H1 (cell line): ENCODE results near the gene HLA-DPB1. TPM values are rescaled to one million over a fixed set of nuclear protein-coding genes. Genes with fewer than 3 reads are reported as not detected.

Experiments used
- CTCF ChIA-PET: fragments of 300-600 bp; sonication (Branson Sonifier 250); formaldehyde crosslinking; loops from one replicate; lab custom pipeline; 2021; ENCODE audit not compliant: partially characterized antibody; lab: Charles Lee
- POLR2A ChIA-PET: fragments of 300-600 bp; sonication (Branson Sonifier 250); formaldehyde crosslinking; loops from one replicate; lab custom pipeline; 2021; ENCODE audit warnings: inconsistent platforms; ENCODE audit not compliant: partially characterized antibody; lab: Charles Lee
- DNase-seq, 2 experiments: peaks; one replicate each; pipeline versions ENCODE4 v3.0.0 to v3.0.0-alpha.2; 2010 to 2022; ENCODE audit warnings: low spot score in 2 of 2, low read depth in 1 of 2, mixed read lengths in 1 of 2
- FAIRE-seq: peaks from 2 replicates; lab custom pipeline; 2011; peaks lifted over from hg19 to GRCh38; lab: Jason Lieb, UNC
- H2AFZ ChIP-seq: 2 replicates; pipeline ENCODE4 v1.8.1; 2012; ENCODE audit warnings: low read length, inconsistent platforms
- H2AK5ac ChIP-seq: 2 replicates; pipeline ENCODE4 v1.6.1; 2013; ENCODE audit warnings: low read depth, low read length
- H2BK120ac ChIP-seq: replicated peaks from 2 replicates; pipeline ENCODE3; 2013; ENCODE audit warnings: low read depth, low read length, inconsistent platforms
- H2BK12ac ChIP-seq: 2 replicates; pipeline ENCODE4 v1.6.1; 2013; ENCODE audit warnings: low read depth, low read length
- H2BK15ac ChIP-seq: 2 replicates; pipeline ENCODE4 v1.6.1; 2013; ENCODE audit warnings: low read length
- H2BK20ac ChIP-seq: 2 replicates; pipeline ENCODE4 v1.6.1; 2013; ENCODE audit warnings: low read length
- H2BK5ac ChIP-seq: 2 replicates; pipeline ENCODE4 v1.6.1; 2013; ENCODE audit warnings: low read depth, low read length
- H3K14ac ChIP-seq: 2 replicates; pipeline ENCODE4 v1.6.1; 2013; ENCODE audit warnings: inconsistent platforms; ENCODE audit not compliant: insufficient read length
- H3K18ac ChIP-seq: 2 replicates; pipeline ENCODE4 v1.6.1; 2013; ENCODE audit warnings: low read length; ENCODE audit errors: extremely low read depth
- H3K23ac ChIP-seq: 2 replicates; pipeline ENCODE4 v1.6.1; 2013; ENCODE audit warnings: inconsistent platforms; ENCODE audit not compliant: insufficient read length
- H3K23me2 ChIP-seq: 2 replicates; pipeline ENCODE4 v1.6.1; 2013; ENCODE audit warnings: low read depth, low read length
- H3K27ac ChIP-seq: 2 replicates; pipeline ENCODE4 v1.6.1; 2011; ENCODE audit warnings: low read depth, low read length, inconsistent platforms
- H3K27me3 ChIP-seq, 4 experiments: replicated peaks in 1 of 4; 1 replicate in 1 of 4; 2 replicates in 3 of 4; pipeline versions ENCODE4 v1.6.1 to v1.8.1; 2011 to 2013; ENCODE audit warnings: low read length in 3 of 4, mild to moderate bottlenecking in 3 of 4, inconsistent platforms in 2 of 4, mixed read lengths in 2 of 4, moderate library complexity in 1 of 4; ENCODE audit not compliant: control insufficient read depth in 3 of 4, insufficient read depth in 3 of 4; ENCODE audit errors: extremely low read depth in 1 of 4
- H3K36me3 ChIP-seq, 4 experiments: 2 replicates each; pipeline versions ENCODE4 v1.6.1 to v1.8.1; 2011 to 2013; ENCODE audit warnings: mild to moderate bottlenecking in 4 of 4, low read length in 3 of 4, moderate library complexity in 2 of 4, control low read depth in 1 of 4, inconsistent platforms in 1 of 4; ENCODE audit not compliant: insufficient read depth in 4 of 4, control insufficient read depth in 2 of 4
- H3K4ac ChIP-seq: replicated peaks from 2 replicates; pipeline ENCODE3; 2013; ENCODE audit warnings: low read length, low read depth, mixed read lengths, inconsistent platforms; ENCODE audit not compliant: insufficient read length
- H3K4me1 ChIP-seq, 4 experiments: replicated peaks in 1 of 4; 1 replicate in 1 of 4; 2 replicates in 3 of 4; pipeline versions ENCODE4 v1.6.1 to v1.8.1; 2011 to 2013; ENCODE audit warnings: low read length in 3 of 4, inconsistent platforms in 2 of 4, mixed read lengths in 1 of 4; ENCODE audit not compliant: insufficient read depth in 4 of 4, control insufficient read depth in 3 of 4
- H3K4me2 ChIP-seq, 2 experiments: 2 replicates each; pipeline versions ENCODE4 v1.6.1 to v1.8.1; 2011 to 2013; ENCODE audit warnings: low read depth in 2 of 2, low read length in 2 of 2, control low read depth in 1 of 2, inconsistent platforms in 1 of 2, mild to moderate bottlenecking in 1 of 2; ENCODE audit not compliant: insufficient read depth in 1 of 2
- H3K4me3 ChIP-seq, 4 experiments: fragments of 200-600, 300-600 bp in 1 of 4; sonication (generic), shearing (Covaris generic), sonication (Bioruptor Twin) in 1 of 4; 2 replicates each; pipeline versions ENCODE4 v1.5.1 to v1.8.1; 2011 to 2016; ENCODE audit warnings: low read length in 4 of 4, low read depth in 3 of 4, control low read depth in 2 of 4, inconsistent platforms in 2 of 4, mild to moderate bottlenecking in 2 of 4, mixed read lengths in 1 of 4, moderate library complexity in 1 of 4; ENCODE audit not compliant: insufficient read depth in 2 of 4; ENCODE audit errors: extremely low read depth in 1 of 4
- H3K56ac ChIP-seq: replicated peaks from 2 replicates; pipeline ENCODE3; 2013; ENCODE audit warnings: low read depth, mild to moderate bottlenecking, mixed read lengths, low read length, inconsistent platforms; ENCODE audit not compliant: insufficient read length
- H3K79me1 ChIP-seq: 2 replicates; pipeline ENCODE4 v1.6.1; 2013; ENCODE audit warnings: low read depth, low read length, control low read depth
- H3K79me2 ChIP-seq, 2 experiments: 2 replicates each; pipeline versions ENCODE4 v1.6.1 to v1.8.1; 2012 to 2013; ENCODE audit warnings: low read length in 2 of 2, mild to moderate bottlenecking in 2 of 2, inconsistent platforms in 1 of 2; ENCODE audit not compliant: insufficient read depth in 2 of 2, control insufficient read depth in 1 of 2
- H3K9ac ChIP-seq, 4 experiments: replicated peaks in 1 of 4; 1 replicate in 1 of 4; 2 replicates in 3 of 4; pipeline versions ENCODE4 v1.6.1 to v1.8.1; 2011 to 2013; ENCODE audit warnings: low read depth in 3 of 4, low read length in 3 of 4, control low read depth in 2 of 4, mild to moderate bottlenecking in 2 of 4, moderate library complexity in 2 of 4, inconsistent platforms in 1 of 4; ENCODE audit errors: extremely low read depth in 1 of 4
- H3K9me3 ChIP-seq, 2 experiments: 2 replicates each; pipeline versions ENCODE4 v1.6.1 to v1.8.1; 2012 to 2013; ENCODE audit warnings: mild to moderate bottlenecking in 2 of 2, moderate library complexity in 2 of 2, control low read depth in 1 of 2, inconsistent platforms in 1 of 2, low read depth in 1 of 2, low read length in 1 of 2, mixed read lengths in 1 of 2; ENCODE audit not compliant: insufficient read depth in 2 of 2
- H4K20me1 ChIP-seq, 2 experiments: replicated peaks in 1 of 2; 2 replicates each; pipeline versions ENCODE3 to v1.8.1; 2011 to 2013; ENCODE audit warnings: inconsistent platforms in 2 of 2, low read length in 2 of 2, mild to moderate bottlenecking in 1 of 2; ENCODE audit not compliant: insufficient read depth in 2 of 2, control insufficient read depth in 1 of 2
- H4K5ac ChIP-seq: 2 replicates; pipeline ENCODE4 v1.6.1; 2013; ENCODE audit warnings: low read length, low read depth, mixed read lengths, inconsistent platforms; ENCODE audit not compliant: insufficient read length
- H4K8ac ChIP-seq: 2 replicates; pipeline ENCODE4 v1.8.0; 2013; ENCODE audit warnings: mild to moderate bottlenecking, moderate library complexity, low read length, inconsistent platforms; ENCODE audit not compliant: insufficient read depth; ENCODE audit errors: extremely low read depth
- H4K91ac ChIP-seq: replicated peaks from 2 replicates; pipeline ENCODE3; 2013; ENCODE audit warnings: low read length, mixed read lengths, inconsistent platforms; ENCODE audit not compliant: insufficient read length
- CTCF ChIP-seq, 3 experiments: IDR thresholded peaks; 1 replicate in 2 of 3; 2 replicates in 1 of 3; pipeline versions ENCODE4 v1.5.1 to v1.6.1; 2011; ENCODE audit warnings: low read length in 3 of 3, mild to moderate bottlenecking in 3 of 3, inconsistent platforms in 2 of 3, low read depth in 1 of 3, moderate library complexity in 1 of 3; ENCODE audit not compliant: insufficient read depth in 1 of 3; ENCODE audit errors: control extremely low read depth in 1 of 3
- E2F6 ChIP-seq: IDR thresholded peaks from 2 replicates; pipeline ENCODE4 v1.6.1; 2012; ENCODE audit warnings: inconsistent platforms
- EGR1 ChIP-seq: IDR thresholded peaks from 2 replicates; pipeline ENCODE4 v1.6.1; 2011; ENCODE audit warnings: low read depth, low read length, borderline replicate concordance
- MAX ChIP-seq: IDR thresholded peaks from 2 replicates; pipeline ENCODE4 v1.6.1; 2012; ENCODE audit warnings: inconsistent platforms
- RAD21 ChIP-seq, 2 experiments: IDR thresholded peaks in 1 of 2; conservative IDR thresholded peaks in 1 of 2; 2 replicates each; pipeline ENCODE4 v1.6.1; 2011; ENCODE audit warnings: low read depth in 2 of 2, low read length in 2 of 2, improper control_type of control experiment in 1 of 2, inconsistent platforms in 1 of 2, mild to moderate bottlenecking in 1 of 2, moderate library complexity in 1 of 2
- WGBS, 2 experiments: shearing (Covaris generic) in 1 of 2; methylation state at CpG; one replicate each; pipeline versions ENCODE4 v1.1.6 to v1.1.7; 2013 to 2015; ENCODE audit warnings: low lambda C conversion rate in 2 of 2, mixed read lengths in 2 of 2, inconsistent platforms in 1 of 2, low coverage in 1 of 2, missing lambda C conversion rate in 1 of 2; ENCODE audit not compliant: insufficient replicate concordance in 2 of 2, insufficient coverage in 1 of 2, insufficient read length in 1 of 2; ENCODE audit errors: extremely low coverage in 1 of 2, missing lambda C conversion rate in 1 of 2; 5-methylcytosine and 5-hydroxymethylcytosine counted together
- polyA plus RNA-seq, 7 experiments: library from polyadenylated mRNA; depleted of rRNA in 3 of 7; stranded (reverse) in 5 of 7; unstranded in 2 of 7; fragments of >200 nt in 5 of 7; fragments of 200-250 nt in 2 of 7; gene quantifications; 1 replicate in 5 of 7; 2 replicates in 1 of 7; 4 replicates in 1 of 7; pipeline versions ENCODE4 v1.2.1 to v1.2.3, GENCODE V29; 2011 to 2013; ENCODE audit warnings: missing spikeins in 2 of 7, mixed read lengths in 2 of 7
- total RNA-seq: library from RNA; stranded (reverse); fragmentation: NEBNext Ultra II Directional; extraction: Animal tissue kit (Norgen Biotek cat#: 25700); gene quantifications from 2 replicates; pipeline ENCODE4 v1.2.1, GENCODE V29; 2021

The HLA-DPB1 gene
- total and polyA plus RNA-seq, 2 of the 8 experiments (the other 6 are each of a cell fraction or from before 2014, with no cell fraction given) = 32.3 to 58.8 TPM

DNA sequence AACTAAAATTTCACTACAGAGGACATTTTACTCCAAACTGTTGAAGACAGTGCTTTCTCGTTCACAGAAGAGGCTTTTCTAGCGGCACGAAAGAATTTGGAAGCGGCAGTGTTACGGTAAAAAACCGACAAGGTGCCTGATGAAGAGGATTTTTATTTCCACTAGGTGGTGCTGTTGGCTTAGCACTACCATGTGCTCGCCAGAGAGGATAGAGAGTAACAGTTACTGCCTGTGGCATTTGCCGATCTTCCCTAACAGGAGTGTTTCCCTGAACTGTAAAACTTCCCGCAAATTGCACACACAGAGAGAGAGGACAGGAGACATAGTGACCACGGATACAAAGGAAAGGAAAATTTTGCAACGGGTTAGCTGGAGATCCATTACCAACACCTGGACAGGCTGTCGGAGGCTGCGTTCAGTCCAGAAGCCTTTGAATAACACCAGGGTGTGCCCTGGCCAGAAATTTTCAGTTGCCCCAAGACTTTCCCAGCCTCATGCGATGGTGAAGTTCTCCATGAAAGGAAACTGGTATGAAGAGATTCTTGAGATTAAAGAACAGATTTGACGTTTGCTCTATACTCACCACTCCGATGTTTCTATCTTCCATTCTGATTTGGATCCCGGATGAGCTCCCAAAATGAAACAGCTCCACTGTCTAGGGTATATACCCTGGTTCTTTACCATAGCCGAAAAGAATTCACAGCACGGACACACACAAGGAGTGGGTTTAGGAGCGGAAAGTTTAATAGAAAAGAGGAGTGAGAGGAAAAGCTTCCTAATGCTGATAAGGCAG is 48.1 kb downstream of the HLA-DPB1 start:
- no peak overlapping the region for H4K5ac ChIP-seq
- H3K27me3 ChIP-seq = no peaks in the 10 kb centered on the region
- no peak overlapping the region for H2AK5ac ChIP-seq
- no peak overlapping the region for H2BK120ac ChIP-seq
- no peak overlapping the region for H3K56ac ChIP-seq
- H2BK20ac ChIP-seq = no peak overlapping the region
- peaks cover 14 to 77% of the 10 kb centered on the region in 2 experiments; a peak in 3 of 4 replicates for H3K79me2 ChIP-seq
- no peak overlapping the region for H2BK5ac ChIP-seq
- no peak overlapping the region for H2BK15ac ChIP-seq
- H2BK12ac ChIP-seq = no peak overlapping the region
- H2AFZ ChIP-seq = no peak overlapping the region
- H3K18ac ChIP-seq = no peak overlapping the region
- peaks cover 31 to 34% of the 10 kb centered on the region in 2 experiments for H3K9me3 ChIP-seq
- peaks cover 0 to 3% of the 10 kb centered on the region in 2 experiments for H4K20me1 ChIP-seq
- FAIRE-seq (peak; percentile 63), DNase-seq (no peak)
- H3K4me2 ChIP-seq = no peak overlapping the region
- H4K91ac ChIP-seq = no peak overlapping the region
- H3K14ac ChIP-seq = no peak overlapping the region
- H3K9ac ChIP-seq = no peak overlapping the region
- H3K79me1 ChIP-seq = 0 out of 2 replicates have a peak, but pooled peaks cover 2% of the 10 kb centered on the region
- no peaks in the 10 kb centered on the region for H3K23me2 ChIP-seq
- POLR2A ChIA-PET = interaction anchor here (0.7 to 2.1 kb wide), 8 partner anchors 7 to 153 kb away, joined by 3 to 8 read pairs (median 4); partner anchors contain the start of gene B3GALT4
- TF ChIP-seq RAD21 (IDR thresholded peaks at IDR 0.05 in 1 of 2, conservative IDR thresholded peaks at IDR 0.05 in 1 of 2; ENCODE audit: low read depth in 2 of 2, low read length in 2 of 2) = peak; percentile 66 to 69
- peak; percentile 75; the same call in 1 of the 2 replicates for TF ChIP-seq E2F6
- peak; percentile 94 for TF ChIP-seq MAX
- peak; percentile 12 to 63 (median 52) for TF ChIP-seq CTCF (IDR thresholded peaks at IDR 0.05; ENCODE audit: control extremely low read depth in 1 of 3, insufficient read depth in 1 of 3, low read depth in 1 of 3, low read length in 3 of 3)
- no peak for TF ChIP-seq EGR1
- no peak overlapping the region for H3K23ac ChIP-seq
- peaks cover 4 to 50% (median 24%) of the 10 kb centered on the region in 4 experiments; a peak in 7 of 8 replicates for H3K36me3 ChIP-seq
- CTCF ChIA-PET = interaction anchor here (0.7 to 6.8 kb wide), 22 partner anchors 9 to 144 kb away, joined by 3 to 63 read pairs (median 4); partner anchors contain the start of genes RXRB and SLC39A7
- peaks cover 0 to 21% (median 9%) of the 10 kb centered on the region in 4 experiments; a peak in 4 of 7 replicates for H3K4me1 ChIP-seq
- no peak overlapping the region for H3K4ac ChIP-seq
- WGBS, 2 experiments = 95% methylated on average over 20 of the region's 20 CpGs; no CpG with 5 or more reads in 1 of the 2 experiments
- no peak overlapping the region for H3K4me3 ChIP-seq
- H3K27ac ChIP-seq = no peak overlapping the region
- no peak overlapping the region for H4K8ac ChIP-seq
